Measurements from ENCODE around the gene VMP1.

- TF ChIP-seq CTCF (conservative IDR thresholded peaks at IDR 0.05; ENCODE audit: low read depth, low read length) (no peak), EZH2phosphoT487 (IDR thresholded peaks at IDR 0.05; ENCODE audit: borderline replicate concordance, low read length) (no peak), EZH2 (IDR thresholded peaks at IDR 0.05; ENCODE audit: low read length, unreplicated experiment) (no peak)
Observed at GRCh38 chr17:59669944-59670343, 37.5 kb upstream of the VMP1 start.
